Measurements from ENCODE around the gene LTC4S. TPM values are rescaled to one million over a fixed set of nuclear protein-coding genes. Genes with fewer than 3 reads are reported as not detected.

The LTC4S gene
- polyA plus RNA-seq, 1 experiment: 0.88 TPM

- CTCF ChIA-PET: interaction anchor here (1.1 to 1.3 kb wide), 2 partner anchors 10 to 15 kb away, joined by 3 to 4 read pairs; no protein-coding TSS in a partner anchor
Measured at GRCh38 chr5:179791881-179792611, 1.7 kb upstream of the LTC4S start.

GRCh38 chr5:179792612-179793467 lies 946 bp upstream of the LTC4S start:
- no peak for DNase-seq (ENCODE audit: low read depth)
- CTCF ChIA-PET: interaction anchor here (1.3 kb wide), 2 partner anchors 16 to 30 kb away, joined by 3 to 6 read pairs; no protein-coding TSS in a partner anchor
- no peaks in the 10 kb centered on the region for H3K27me3 ChIP-seq (ENCODE audit: control insufficient read depth, insufficient read depth, low read length)
- no peak overlapping the region for H3K4me3 ChIP-seq (ENCODE audit: low read depth, low read length)
- H3K36me3 ChIP-seq (ENCODE audit: control insufficient read depth, insufficient read depth, low read length): peaks cover 5% of the 10 kb centered on the region
- TF ChIP-seq CTCF (IDR thresholded peaks at IDR 0.05; ENCODE audit: insufficient read depth, low read depth, low read length): no peak
- POLR2A ChIA-PET: no interaction called here

More at GRCh38 chr5:179791881-179792611, 1.7 kb upstream of the LTC4S start:
- Histone ChIP-seq H3K36me3 (ENCODE audit: control insufficient read depth, insufficient read depth, low read length) (peaks cover 2% of the 10 kb centered on the region; the same call in 1 of the 2 replicates), H3K27me3 (ENCODE audit: control insufficient read depth, insufficient read depth, low read length) (no peaks in the 10 kb centered on the region), H3K4me3 (ENCODE audit: low read depth, low read length) (no peak overlapping the region)
- TF ChIP-seq CTCF (IDR thresholded peaks at IDR 0.05; ENCODE audit: insufficient read depth, low read depth, low read length): no peak
- POLR2A ChIA-PET: interaction anchor here (0.6 kb wide), 2 partner anchors 32 to 690 kb away, joined by 3 read pairs; no protein-coding TSS in a partner anchor
- no peak for DNase-seq (ENCODE audit: low read depth)

DNA sequence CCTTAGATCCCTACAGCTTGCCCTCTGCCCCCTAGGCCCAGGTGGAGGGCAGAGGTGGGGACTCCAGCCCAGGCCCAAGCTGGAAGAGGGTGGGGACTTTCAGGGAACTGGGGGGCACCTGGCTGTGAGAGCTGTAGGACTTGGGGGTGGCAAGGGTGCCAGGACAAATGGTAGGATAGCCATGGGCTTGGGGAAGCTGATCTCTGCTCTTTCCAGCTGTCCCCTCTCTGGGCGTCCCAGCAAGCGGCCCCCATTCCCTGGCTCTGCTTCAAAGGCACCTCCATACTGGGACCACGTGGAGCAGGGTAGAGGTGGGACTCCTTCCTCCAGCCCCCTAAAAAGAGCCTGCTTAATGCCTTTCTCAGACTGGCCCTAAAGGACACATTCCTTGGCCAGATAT lies 385 bp downstream of the LTC4S start:
- ChIA-PET CTCF (interaction anchor here (0.7 to 1.3 kb wide), 2 partner anchors 8 to 31 kb away, joined by 4 to 6 read pairs; no protein-coding TSS in a partner anchor), POLR2A (no interaction called here)
- peaks cover 17% of the 10 kb centered on the region for H3K36me3 ChIP-seq (ENCODE audit: control insufficient read depth, insufficient read depth, low read length)
- no peak for DNase-seq (ENCODE audit: low read depth)
- no peak for TF ChIP-seq CTCF (IDR thresholded peaks at IDR 0.05; ENCODE audit: insufficient read depth, low read depth, low read length)
- H3K4me3 ChIP-seq (ENCODE audit: low read depth, low read length): no peak overlapping the region
- no peaks in the 10 kb centered on the region for H3K27me3 ChIP-seq (ENCODE audit: control insufficient read depth, insufficient read depth, low read length)

GRCh38 chr5:179794575-179794974 lies 789 bp downstream of the LTC4S start:
- no peak for TF ChIP-seq CTCF (IDR thresholded peaks at IDR 0.05; ENCODE audit: insufficient read depth, low read depth, low read length)
- no peak for DNase-seq (ENCODE audit: low read depth)
- CTCF ChIA-PET: interaction anchor here (0.7 to 1.7 kb wide), 3 partner anchors 8 to 31 kb away, joined by 4 to 6 read pairs (median 4); no protein-coding TSS in a partner anchor
- H3K27me3 ChIP-seq (ENCODE audit: control insufficient read depth, insufficient read depth, low read length): no peaks in the 10 kb centered on the region
- peaks cover 21% of the 10 kb centered on the region for H3K36me3 ChIP-seq (ENCODE audit: control insufficient read depth, insufficient read depth, low read length)
- no peak overlapping the region for H3K4me3 ChIP-seq (ENCODE audit: low read depth, low read length)
- POLR2A ChIA-PET: no interaction called here
